HepG2 (cell line): ENCODE results near the gene NDUFAF3. TPM values are rescaled to one million over a fixed set of nuclear protein-coding genes. Genes with fewer than 3 reads are reported as not detected.

Experiments used
- BCL6 ChIP-seq: IDR thresholded peaks from 2 replicates; pipeline ENCODE4 v1.6.1; 2016; ENCODE audit warnings: missing genetic modification reagents, missing compliant biosample characterization
- CREBL2 ChIP-seq: sonication (generic); formaldehyde crosslinking; IDR thresholded peaks from 2 replicates; pipeline ENCODE4 v1.8.1; 2023; ENCODE audit warnings: missing genetic modification reagents, mild to moderate bottlenecking, borderline replicate concordance
- DBP ChIP-seq: sonication (generic); formaldehyde crosslinking; IDR thresholded peaks from 2 replicates; pipeline ENCODE4 v1.4.0; 2020; ENCODE audit warnings: missing genetic modification reagents; ENCODE audit errors: not compliant biosample characterization
- EZH2 ChIP-seq: conservative IDR thresholded peaks from 2 replicates; pipeline ENCODE4 v1.6.1; 2012; ENCODE audit warnings: mild to moderate bottlenecking, low read depth, low read length, moderate library complexity
- HNRNPL ChIP-seq: fragments of 200-400 bp; formaldehyde crosslinking; IDR thresholded peaks from 2 replicates; pipeline ENCODE4 v1.6.1; 2017; ENCODE audit warnings: mild to moderate bottlenecking, low read depth, low read length
- NAIF1 ChIP-seq: sonication (generic); formaldehyde crosslinking; IDR thresholded peaks from 2 replicates; pipeline ENCODE4 v1.5.0; 2020; ENCODE audit warnings: mild to moderate bottlenecking, missing genetic modification reagents, borderline replicate concordance
- RFXANK ChIP-seq: IDR thresholded peaks from 2 replicates; pipeline ENCODE4 v1.6.1; 2016
- SAP130 ChIP-seq: IDR thresholded peaks from 2 replicates; pipeline ENCODE4 v1.6.1; 2016; ENCODE audit warnings: low read depth
- THAP8 ChIP-seq: sonication (generic); formaldehyde crosslinking; IDR thresholded peaks from 2 replicates; pipeline ENCODE4 v1.5.1; 2020; ENCODE audit warnings: missing genetic modification reagents, mild to moderate bottlenecking, borderline replicate concordance
- YEATS4 ChIP-seq: sonication (generic); formaldehyde crosslinking; IDR thresholded peaks from 2 replicates; pipeline ENCODE4 v1.4.0; 2020; ENCODE audit warnings: missing genetic modification reagents, borderline replicate concordance
- ZBTB33 ChIP-seq: sonication (generic); formaldehyde crosslinking; IDR thresholded peaks from 2 replicates; pipeline ENCODE4 v1.4.0; 2020; ENCODE audit warnings: missing genetic modification reagents
- ZBTB7B ChIP-seq: sonication (generic); formaldehyde crosslinking; IDR thresholded peaks from 2 replicates; pipeline ENCODE4 v1.4.0; 2020; ENCODE audit warnings: missing genetic modification reagents
- ZNF292 ChIP-seq: sonication (generic); formaldehyde crosslinking; IDR thresholded peaks from 2 replicates; pipeline ENCODE4 v1.8.1; 2022; ENCODE audit warnings: mild to moderate bottlenecking, low read depth, missing genetic modification reagents, borderline replicate concordance
- ZNF766 ChIP-seq: sonication (generic); formaldehyde crosslinking; IDR thresholded peaks from 2 replicates; pipeline ENCODE4 v1.5.0; 2020; ENCODE audit warnings: missing genetic modification reagents, borderline replicate concordance
- polyA plus RNA-seq, 8 experiments: library from polyadenylated mRNA; depleted of rRNA in 3 of 8; stranded (reverse) in 7 of 8; unstranded in 1 of 8; fragments of >200 nt; fragmentation: Illumina TruSeq in 4 of 8; extraction: Trizol in 4 of 8; gene quantifications; 2 replicates each; pipeline versions ENCODE4 v1.2.1 to v1.2.3, GENCODE V29; 2011 to 2016; ENCODE audit warnings: low read depth in 4 of 8, missing spikeins in 1 of 8, mixed read lengths in 1 of 8; ENCODE audit not compliant: insufficient read depth in 1 of 8
- total RNA-seq, 5 experiments: library from RNA; depleted of rRNA; stranded (reverse); fragments of >200 nt; fragmentation: Illumina TruSeq; extraction: Trizol; gene quantifications; 2 replicates each; pipeline ENCODE4 v1.2.3, GENCODE V29; 2016; ENCODE audit warnings: low read depth in 1 of 5
- TF ChIP-seq, protein P1 (sequence below): sonication (generic); formaldehyde crosslinking; conservative IDR thresholded peaks from 2 replicates; pipeline ENCODE4 v1.4.0; 2020; ENCODE audit warnings: mild to moderate bottlenecking, missing genetic modification reagents, moderate library complexity

NDUFAF3 gene
- total and polyA plus RNA-seq, 2 of the 13 experiments (the other 11 are each of a cell fraction or from before 2014, with no cell fraction given) = 39.0 to 50.0 TPM

GRCh38 chr3:49004352-49005302 lies 17.3 kb upstream of the NDUFAF3 start (continued):
- TF ChIP-seq DBP (CRISPR knock-in tag) (no peak), RFXANK (CRISPR knock-in tag) (no peak), ZNF292 (CRISPR knock-in tag) (0 out of 2 replicates have a peak, but pooled peaks have one; percentile 1), YEATS4 (no peak), THAP8 (no peak), NAIF1 (CRISPR knock-in tag) (no peak), ZBTB7B (CRISPR knock-in tag) (no peak), ZBTB33 (CRISPR knock-in tag) (no peak), EZH2 (no peak), HNRNPL (0 out of 2 replicates have a peak, but pooled peaks have one; percentile 36), SAP130 (CRISPR knock-in tag) (peak; percentile 36; the same call in 1 of the 2 replicates), ZNF766 (CRISPR knock-in tag) (no peak), BCL6 (CRISPR knock-in tag) (no peak), CREBL2 (CRISPR knock-in tag) (no peak)
- TF ChIP-seq, protein P1, sequence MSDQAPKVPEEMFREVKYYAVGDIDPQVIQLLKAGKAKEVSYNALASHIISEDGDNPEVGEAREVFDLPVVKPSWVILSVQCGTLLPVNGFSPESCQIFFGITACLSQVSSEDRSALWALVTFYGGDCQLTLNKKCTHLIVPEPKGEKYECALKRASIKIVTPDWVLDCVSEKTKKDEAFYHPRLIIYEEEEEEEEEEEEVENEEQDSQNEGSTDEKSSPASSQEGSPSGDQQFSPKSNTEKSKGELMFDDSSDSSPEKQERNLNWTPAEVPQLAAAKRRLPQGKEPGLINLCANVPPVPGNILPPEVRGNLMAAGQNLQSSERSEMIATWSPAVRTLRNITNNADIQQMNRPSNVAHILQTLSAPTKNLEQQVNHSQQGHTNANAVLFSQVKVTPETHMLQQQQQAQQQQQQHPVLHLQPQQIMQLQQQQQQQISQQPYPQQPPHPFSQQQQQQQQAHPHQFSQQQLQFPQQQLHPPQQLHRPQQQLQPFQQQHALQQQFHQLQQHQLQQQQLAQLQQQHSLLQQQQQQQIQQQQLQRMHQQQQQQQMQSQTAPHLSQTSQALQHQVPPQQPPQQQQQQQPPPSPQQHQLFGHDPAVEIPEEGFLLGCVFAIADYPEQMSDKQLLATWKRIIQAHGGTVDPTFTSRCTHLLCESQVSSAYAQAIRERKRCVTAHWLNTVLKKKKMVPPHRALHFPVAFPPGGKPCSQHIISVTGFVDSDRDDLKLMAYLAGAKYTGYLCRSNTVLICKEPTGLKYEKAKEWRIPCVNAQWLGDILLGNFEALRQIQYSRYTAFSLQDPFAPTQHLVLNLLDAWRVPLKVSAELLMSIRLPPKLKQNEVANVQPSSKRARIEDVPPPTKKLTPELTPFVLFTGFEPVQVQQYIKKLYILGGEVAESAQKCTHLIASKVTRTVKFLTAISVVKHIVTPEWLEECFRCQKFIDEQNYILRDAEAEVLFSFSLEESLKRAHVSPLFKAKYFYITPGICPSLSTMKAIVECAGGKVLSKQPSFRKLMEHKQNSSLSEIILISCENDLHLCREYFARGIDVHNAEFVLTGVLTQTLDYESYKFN = peak; percentile 24; the same call in 1 of the 2 replicates
